CD8-positive, alpha-beta memory T cell (primary cell): Measurements from ENCODE around the gene PLEKHG3. TPM values are rescaled to one million over a fixed set of nuclear protein-coding genes. Genes with fewer than 3 reads are reported as not detected.

ENCODE experiments used
- CTCF ChIA-PET: fragments of 350-600 bp; sonication (Branson Sonifier 250); formaldehyde crosslinking; loops from one replicate; lab custom pipeline; 2021; ENCODE audit warnings: antibody characterized with exemption; lab: Charles Lee
- POLR2A ChIA-PET: fragments of 350-600 bp; sonication (Branson Sonifier 250); formaldehyde crosslinking; loops from one replicate; lab custom pipeline; 2021; ENCODE audit warnings: antibody characterized with exemption; lab: Charles Lee
- DNase-seq, 5 donors: peaks; one replicate each; pipeline versions ENCODE4 v3.0.0 to v3.0.0-alpha.2; 2020 to 2022; ENCODE audit warnings: mixed read lengths in 1 of 5
- H3K27ac ChIP-seq: one replicate; pipeline ENCODE4 v1.7.0; 2013; ENCODE audit warnings: low read depth, mild to moderate bottlenecking, low read length, moderate library complexity
- H3K27me3 ChIP-seq: 2 replicates; pipeline ENCODE4 v1.7.0; 2013; ENCODE audit warnings: low read length, mild to moderate bottlenecking; ENCODE audit not compliant: insufficient read depth, poor library complexity, severe bottlenecking
- H3K36me3 ChIP-seq: 2 replicates; pipeline ENCODE4 v1.7.0; 2013; ENCODE audit warnings: mild to moderate bottlenecking, low read length, moderate library complexity; ENCODE audit not compliant: insufficient read depth
- H3K4me1 ChIP-seq: 2 replicates; pipeline ENCODE4 v1.7.0; 2013; ENCODE audit warnings: mild to moderate bottlenecking, low read length, moderate library complexity; ENCODE audit not compliant: insufficient read depth
- H3K4me3 ChIP-seq: 2 replicates; pipeline ENCODE4 v1.7.0; 2013; ENCODE audit warnings: mild to moderate bottlenecking, low read length
- H3K9me3 ChIP-seq: 2 replicates; pipeline ENCODE4 v1.7.0; 2013; ENCODE audit warnings: mild to moderate bottlenecking, low read length
- H3K27ac Mint-ChIP-seq, 8 donors: one replicate each; pipeline ENCODE4 v1.8.0; 2020 to 2021; ENCODE audit warnings: mixed read lengths in 8 of 8, mild to moderate bottlenecking in 6 of 8, inconsistent platforms in 3 of 8, moderate library complexity in 3 of 8
- H3K27me3 Mint-ChIP-seq, 2 donors: one replicate each; pipeline ENCODE4 v1.8.0; 2020 to 2021; ENCODE audit warnings: mixed read lengths in 2 of 2, mild to moderate bottlenecking in 1 of 2, moderate library complexity in 1 of 2
- H3K36me3 Mint-ChIP-seq, 3 donors: one replicate each; pipeline ENCODE4 v1.8.0; 2020 to 2021; ENCODE audit warnings: mixed read lengths in 3 of 3, inconsistent platforms in 1 of 3, mild to moderate bottlenecking in 1 of 3
- H3K4me1 Mint-ChIP-seq, 3 donors: one replicate each; pipeline ENCODE4 v1.8.0; 2020 to 2021; ENCODE audit warnings: mixed read lengths in 3 of 3, inconsistent platforms in 1 of 3, mild to moderate bottlenecking in 1 of 3
- H3K4me3 Mint-ChIP-seq, 7 donors: one replicate each; pipeline ENCODE4 v1.8.0; 2020 to 2021; ENCODE audit warnings: mixed read lengths in 7 of 7, mild to moderate bottlenecking in 6 of 7, moderate library complexity in 4 of 7, inconsistent platforms in 2 of 7
- H3K9me3 Mint-ChIP-seq, 5 donors: one replicate each; pipeline ENCODE4 v1.8.0; 2020 to 2022; ENCODE audit warnings: mixed read lengths in 5 of 5, mild to moderate bottlenecking in 3 of 5, moderate library complexity in 2 of 5, inconsistent platforms in 1 of 5
- polyA plus RNA-seq: library from polyadenylated mRNA; unstranded; fragments of 300-500 nt; fragmentation: Illumina TruSeq; gene quantifications from one replicate; pipeline ENCODE4 v1.2.3, GENCODE V29; 2021
- total RNA-seq, 2 experiments: library from RNA; stranded (reverse); gene quantifications; one replicate each; pipeline ENCODE4 v1.2.3, GENCODE V29; 2021

Gene PLEKHG3
- total and polyA plus RNA-seq, 3 experiments from 2014 or later, result 4.9 to 61.1 (median 5.0) TPM

DNA sequence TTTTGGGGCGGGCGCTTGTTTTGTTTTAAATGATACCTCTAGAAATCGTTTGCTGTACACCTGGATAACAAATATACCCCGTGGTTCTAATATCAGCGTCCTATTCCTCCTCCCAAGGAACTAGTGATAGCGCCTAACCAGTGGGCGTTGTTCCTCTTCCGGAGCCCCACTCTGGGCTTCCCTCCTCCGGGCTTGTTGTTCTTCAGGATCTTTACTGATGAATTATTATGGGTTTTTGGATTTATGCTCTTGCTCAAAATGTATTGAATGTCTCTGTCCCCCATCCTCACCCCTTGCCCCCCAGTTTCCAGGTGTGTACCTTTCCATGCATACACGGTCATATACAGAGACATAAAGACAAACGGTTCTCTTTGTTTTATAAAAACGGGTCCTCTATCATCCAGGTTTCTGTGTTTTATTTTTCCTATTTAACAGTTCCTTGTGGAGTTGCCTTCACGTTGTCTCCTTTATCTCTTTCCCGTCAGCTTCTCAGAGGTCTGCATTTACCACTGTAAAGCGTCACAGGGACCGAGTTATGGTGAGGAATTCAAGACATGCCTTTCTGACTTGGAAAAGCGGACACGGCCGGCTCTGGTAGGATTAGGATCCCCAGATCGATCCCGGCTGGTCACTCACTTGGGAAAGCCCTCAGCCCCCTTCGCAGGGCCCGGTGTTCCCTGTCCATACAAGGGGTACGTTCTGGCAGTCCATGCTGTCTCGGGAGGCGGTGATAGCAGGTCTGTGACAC, 655 bp upstream of the PLEKHG3 start:
- CTCF ChIA-PET, result interaction anchor here (1.0 to 3.2 kb wide), 3 partner anchors 14 to 61 kb away, joined by 3 to 10 read pairs (median 3); no protein-coding TSS in a partner anchor
- no peaks in the 10 kb centered on the region for H3K36me3 Mint-ChIP-seq
- H3K9me3 Mint-ChIP-seq, result no peaks in the 10 kb centered on the region
- H3K4me1 Mint-ChIP-seq, result peaks cover 52 to 62% (median 60%) of the 10 kb centered on the region in 3 donors
- peak overlapping the region; percentile 1 to 96 (median 80) for H3K27ac Mint-ChIP-seq
- Histone ChIP-seq H3K9me3 (no peaks in the 10 kb centered on the region), H3K4me3 (peak overlapping the region; percentile 56), H3K36me3 (no peaks in the 10 kb centered on the region), H3K27ac (peak overlapping the region; percentile 43), H3K4me1 (peaks cover 58% of the 10 kb centered on the region), H3K27me3 (peaks cover 23% of the 10 kb centered on the region)
- no peak for DNase-seq
- peak overlapping the region; percentile 75 to 93 (median 86) for H3K4me3 Mint-ChIP-seq
- POLR2A ChIA-PET, result interaction anchor here (0.5 kb wide), 1 partner anchor 200 kb away, joined by 4 read pairs; no protein-coding TSS in a partner anchor
- H3K27me3 Mint-ChIP-seq, result peaks cover 28 to 63% of the 10 kb centered on the region in 2 donors

DNA sequence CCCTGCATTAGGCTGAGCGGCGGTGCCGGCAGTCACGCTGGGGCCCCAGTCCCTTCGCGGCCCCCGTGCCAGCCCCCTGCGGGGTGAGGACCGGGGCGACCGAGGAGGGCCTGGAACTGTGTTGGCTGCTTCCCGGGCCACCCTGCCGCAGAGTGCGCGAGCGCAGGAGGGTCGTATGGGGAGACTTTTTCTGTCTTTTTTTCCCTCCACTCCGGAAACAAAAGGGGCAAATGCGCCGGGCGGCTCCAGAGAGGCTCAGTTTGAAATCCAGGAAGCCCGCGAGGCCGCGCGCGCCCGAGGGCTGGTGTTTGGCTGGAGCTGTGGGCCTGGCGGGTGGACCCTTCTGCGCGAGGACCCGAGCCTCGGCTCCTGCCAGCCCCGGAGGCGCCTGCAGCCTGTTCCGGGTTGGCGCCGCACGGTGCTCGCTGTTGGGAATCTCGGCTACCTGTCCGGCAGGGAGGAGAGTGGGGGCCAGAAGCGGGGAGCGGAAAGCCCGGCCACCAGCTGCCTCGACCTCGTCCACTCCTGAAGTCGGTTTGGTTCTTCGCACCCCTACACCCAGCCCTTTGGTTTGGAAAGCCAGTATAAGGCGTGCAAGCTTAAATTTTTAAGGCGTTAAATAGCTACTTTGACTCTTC, 638 bp downstream of the PLEKHG3 start:
- Mint-ChIP-seq H3K27me3 (peaks cover 28 to 60% of the 10 kb centered on the region in 2 donors), H3K27ac (peak overlapping the region; percentile 47 to 98 (median 88)), H3K36me3 (no peaks in the 10 kb centered on the region), H3K9me3 (no peaks in the 10 kb centered on the region), H3K4me3 (peak overlapping the region; percentile 83 to 94 (median 88)), H3K4me1 (peaks cover 57 to 66% (median 64%) of the 10 kb centered on the region in 3 donors)
- CTCF ChIA-PET, result interaction anchor here (1.1 to 3.2 kb wide), 3 partner anchors 10 to 31 kb away, joined by 3 to 10 read pairs (median 3); no protein-coding TSS in a partner anchor
- no peaks in the 10 kb centered on the region for H3K36me3 ChIP-seq
- POLR2A ChIA-PET, result interaction anchor here (0.7 kb wide), 1 partner anchor 207 kb away, joined by 3 read pairs; no protein-coding TSS in a partner anchor
- no peaks in the 10 kb centered on the region for H3K9me3 ChIP-seq
- peak overlapping the region; percentile 43 for H3K27ac ChIP-seq
- peak overlapping the region; percentile 54 for H3K4me3 ChIP-seq
- H3K4me1 ChIP-seq, result peaks cover 66% of the 10 kb centered on the region
- DNase-seq, result no peak
- peaks cover 23% of the 10 kb centered on the region for H3K27me3 ChIP-seq

DNA sequence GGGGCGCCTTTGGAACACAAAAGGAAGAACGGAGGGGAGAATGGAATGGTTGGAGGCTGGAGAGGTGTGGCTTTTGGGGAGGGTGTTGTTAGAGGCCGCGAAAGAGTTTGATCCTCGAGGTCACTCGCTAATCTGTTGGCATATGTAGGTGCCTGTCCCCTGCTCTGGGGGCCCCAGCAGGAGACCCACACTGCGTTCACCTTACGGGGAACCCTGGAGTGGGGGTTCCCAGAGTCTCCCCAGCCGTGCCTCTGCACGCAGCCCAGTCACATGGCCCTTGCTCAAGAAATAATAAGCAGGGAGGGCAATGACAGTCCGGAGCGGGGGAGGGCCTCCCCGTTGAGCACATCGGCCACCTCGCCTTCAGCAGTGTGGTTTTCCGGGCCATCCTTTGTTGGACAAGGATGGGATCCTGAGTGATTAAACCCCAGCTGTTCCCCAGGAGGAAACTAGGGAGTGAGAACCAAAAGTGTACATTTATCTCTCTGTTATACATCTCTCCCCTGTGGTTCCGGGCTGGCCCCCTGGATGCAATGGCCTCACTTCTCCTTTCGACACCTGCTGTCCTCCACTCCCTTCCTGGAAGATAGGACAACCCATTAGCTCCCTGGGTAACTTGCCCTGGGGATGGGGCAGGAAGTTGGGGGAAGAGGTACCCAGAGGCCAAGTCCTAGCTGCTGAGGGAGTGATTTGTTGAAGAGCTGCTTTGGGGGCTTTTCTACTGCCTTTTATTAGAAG, 1.3 kb downstream of the PLEKHG3 start:
- POLR2A ChIA-PET, result no interaction called here
- CTCF ChIA-PET, result interaction anchor here (1.3 to 3.2 kb wide), 2 partner anchors 10 to 18 kb away, joined by 3 to 10 read pairs; no protein-coding TSS in a partner anchor
- Mint-ChIP-seq H3K27ac (peak overlapping the region; percentile 75 to 98 (median 91)), H3K4me1 (peaks cover 63 to 69% (median 65%) of the 10 kb centered on the region in 3 donors), H3K36me3 (no peaks in the 10 kb centered on the region), H3K27me3 (peaks cover 28 to 55% of the 10 kb centered on the region in 2 donors), H3K4me3 (peak overlapping the region; percentile 83 to 94 (median 88)), H3K9me3 (no peaks in the 10 kb centered on the region)
- Histone ChIP-seq H3K27me3 (peaks cover 23% of the 10 kb centered on the region), H3K27ac (peak overlapping the region; percentile 33), H3K4me3 (peak overlapping the region; percentile 54), H3K4me1 (peaks cover 68% of the 10 kb centered on the region), H3K36me3 (no peaks in the 10 kb centered on the region), H3K9me3 (no peaks in the 10 kb centered on the region)
- DNase-seq, result peak in 1 of 5 donors; percentile 22

DNA sequence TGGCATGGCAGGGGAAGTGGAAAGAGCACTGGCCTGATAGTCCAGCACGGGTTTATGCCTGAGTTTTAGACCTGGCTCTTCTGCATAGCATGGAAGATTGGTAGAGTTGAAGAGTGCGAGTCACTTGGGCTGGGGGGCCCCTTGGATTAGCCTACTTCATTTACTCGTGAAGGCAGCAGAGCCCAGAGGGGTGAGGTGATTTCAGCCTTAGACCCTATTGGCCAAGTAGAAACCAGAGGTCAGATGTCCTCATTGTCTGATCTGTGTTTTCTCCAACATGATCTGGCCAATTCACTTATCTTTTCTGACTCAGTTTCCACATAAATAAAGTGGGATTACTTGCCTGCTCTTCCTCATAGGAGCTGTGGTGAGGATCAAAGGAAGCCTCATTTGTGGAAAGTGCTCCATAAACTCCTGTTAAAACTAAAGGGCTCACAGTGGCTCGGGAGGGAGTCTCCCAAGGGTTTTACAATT, 1.9 kb downstream of the PLEKHG3 start:
- Histone ChIP-seq H3K36me3 (no peaks in the 10 kb centered on the region), H3K4me3 (no peak overlapping the region), H3K9me3 (no peaks in the 10 kb centered on the region), H3K27me3 (peaks cover 23% of the 10 kb centered on the region), H3K27ac (no peak overlapping the region), H3K4me1 (peaks cover 68% of the 10 kb centered on the region)
- DNase-seq, result no peak
- peak overlapping the region; percentile 83 to 94 (median 88) for H3K4me3 Mint-ChIP-seq
- no peaks in the 10 kb centered on the region for H3K9me3 Mint-ChIP-seq
- H3K27ac Mint-ChIP-seq, result peak overlapping the region; percentile 75 to 98 (median 91)
- H3K4me1 Mint-ChIP-seq, result peaks cover 68 to 74% (median 69%) of the 10 kb centered on the region in 3 donors
- H3K27me3 Mint-ChIP-seq, result peaks cover 27 to 49% of the 10 kb centered on the region in 2 donors
- CTCF ChIA-PET, result interaction anchor here (1.3 to 3.2 kb wide), 3 partner anchors 11 to 34 kb away, joined by 3 to 10 read pairs (median 8); no protein-coding TSS in a partner anchor
- H3K36me3 Mint-ChIP-seq, result no peaks in the 10 kb centered on the region
- POLR2A ChIA-PET, result no interaction called here

DNA sequence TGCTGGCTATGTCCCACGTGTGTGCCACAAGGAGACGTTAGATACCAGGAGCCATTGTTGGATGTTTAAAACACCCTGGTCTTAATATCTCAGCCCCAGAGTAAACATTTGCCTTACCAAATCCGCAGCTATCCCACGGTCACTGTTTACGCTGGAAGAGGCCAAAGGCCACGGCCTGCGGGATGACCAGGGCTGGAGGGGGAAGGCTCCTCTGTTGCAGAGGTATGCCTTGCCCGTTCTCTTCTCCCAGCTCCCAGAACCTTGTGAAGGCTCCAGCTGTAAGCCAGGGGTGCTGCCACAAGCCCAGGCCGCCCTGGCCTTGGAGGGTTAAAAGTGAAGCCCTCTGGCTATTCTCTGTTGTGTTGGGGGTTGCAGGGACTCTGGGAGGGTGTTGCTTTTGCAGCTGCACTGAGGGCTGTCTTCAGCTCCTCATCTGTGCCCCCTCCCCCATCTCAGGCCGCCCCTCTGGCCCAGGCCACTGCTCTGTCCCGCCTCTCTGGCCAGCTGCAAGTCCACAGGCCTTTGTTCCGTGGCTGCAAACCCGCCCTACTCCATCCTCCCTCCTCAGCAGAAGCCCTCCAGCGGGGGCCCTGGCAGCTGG, 2.5 kb downstream of the PLEKHG3 start:
- ChIA-PET POLR2A (no interaction called here), CTCF (interaction anchor here (1.3 to 3.2 kb wide), 3 partner anchors 16 to 58 kb away, joined by 5 to 10 read pairs (median 8); no protein-coding TSS in a partner anchor)
- DNase-seq, result no peak
- no peak overlapping the region for H3K4me3 ChIP-seq
- H3K36me3 Mint-ChIP-seq, result no peaks in the 10 kb centered on the region
- no peaks in the 10 kb centered on the region for H3K9me3 ChIP-seq
- H3K27me3 Mint-ChIP-seq, result peaks cover 21 to 45% of the 10 kb centered on the region in 2 donors
- no peaks in the 10 kb centered on the region for H3K36me3 ChIP-seq
- H3K27me3 ChIP-seq, result peaks cover 19% of the 10 kb centered on the region
- no peak overlapping the region for H3K27ac ChIP-seq
- H3K27ac Mint-ChIP-seq, result peak overlapping the region; percentile 5 to 98 (median 84)
- H3K4me1 ChIP-seq, result peaks cover 68% of the 10 kb centered on the region
- H3K4me3 Mint-ChIP-seq, result peak overlapping the region in 6 of 7 donors; percentile 85 to 94 (median 90)
- no peaks in the 10 kb centered on the region for H3K9me3 Mint-ChIP-seq
- H3K4me1 Mint-ChIP-seq, result peaks cover 68 to 79% (median 71%) of the 10 kb centered on the region in 3 donors

DNA sequence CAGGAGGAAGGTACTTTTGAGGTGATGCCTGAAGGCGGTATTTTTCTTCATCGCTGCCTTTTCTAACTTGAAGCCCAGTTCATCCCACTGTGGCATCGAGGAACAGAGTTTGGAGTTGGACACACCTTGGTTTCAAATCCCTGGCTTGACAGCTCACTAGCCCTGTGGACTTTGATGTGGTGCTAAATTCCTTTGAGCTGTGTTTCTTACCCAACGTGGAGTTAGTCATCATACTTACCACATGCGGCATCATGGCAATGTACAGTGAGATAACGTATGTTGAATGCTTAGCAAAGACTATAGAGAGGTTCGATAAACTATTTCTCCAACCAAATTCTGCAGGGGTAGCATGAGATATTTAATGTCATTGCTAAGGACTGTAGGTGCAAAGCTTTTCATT, 3.4 kb downstream of the PLEKHG3 start:
- CTCF ChIA-PET, result interaction anchor here (0.8 to 2.1 kb wide), 3 partner anchors 16 to 57 kb away, joined by 3 to 5 read pairs (median 5); no protein-coding TSS in a partner anchor
- H3K4me3 ChIP-seq, result no peak overlapping the region

More for the DNA sequence above, 3.4 kb downstream of the PLEKHG3 start:
- H3K27me3 ChIP-seq, result peaks cover 12% of the 10 kb centered on the region
- peaks cover 0 to 3% (median 0%) of the 10 kb centered on the region in 5 donors for H3K9me3 Mint-ChIP-seq
- POLR2A ChIA-PET, result interaction anchor here (1.8 kb wide), 1 partner anchor 10 kb away, joined by 5 read pairs; no protein-coding TSS in a partner anchor
- no peaks in the 10 kb centered on the region for H3K36me3 ChIP-seq
- peak in 1 of 5 donors; percentile 22 for DNase-seq
- peak overlapping the region; percentile 45 to 91 (median 72) for H3K4me3 Mint-ChIP-seq
- H3K27ac Mint-ChIP-seq, result peak overlapping the region; percentile 11 to 98 (median 84)
- H3K4me1 ChIP-seq, result peaks cover 64% of the 10 kb centered on the region
- peaks cover 74 to 85% (median 74%) of the 10 kb centered on the region in 3 donors for H3K4me1 Mint-ChIP-seq
- H3K36me3 Mint-ChIP-seq, result peaks cover 0 to 1% (median 0%) of the 10 kb centered on the region in 3 donors
- no peak overlapping the region for H3K27ac ChIP-seq
- peaks cover 17 to 41% of the 10 kb centered on the region in 2 donors for H3K27me3 Mint-ChIP-seq
- H3K9me3 ChIP-seq, result no peaks in the 10 kb centered on the region
